ENCODE measurements around the gene INPP1. TPM values are rescaled to one million over a fixed set of nuclear protein-coding genes. Genes with fewer than 3 reads are reported as not detected.
A peak's percentile ranks its signal among the peaks of the same experiment; 100 is the strongest.
"Not testable (repeated sequence)": the region's sequence is repeated elsewhere in the genome, so short reads cannot be mapped to it uniquely, and the experiment has no call there.

The INPP1 gene
- total RNA-seq (10 to 100 TPM in 1 of 2 donors, 1 to 10 TPM in 1; 9.1 to 11.9 TPM), polyA plus RNA-seq (10 to 100 TPM; 12.9 to 13.2 TPM)

GRCh38 chr2:190343536-190344275 is at the start of gene INPP1:
INPP1 (plus strand) TSS chr2:190343589; CDS start chr2:190360103, 16,514 bp downstream.
- DNase-seq (ENCODE audit: low spot score), result peak; percentile 58
- TF ChIP-seq JUND (IDR thresholded peaks at IDR 0.05), result peak in 1 of 2 donors; percentile 27
- TF ChIP-seq ATF3 (IDR thresholded peaks at IDR 0.05), result no peak
- peak; percentile 2 for TF ChIP-seq SP1 (IDR thresholded peaks at IDR 0.05)
- no peaks in the 10 kb centered on the region for H3K36me3 ChIP-seq (ENCODE audit: control insufficient read depth in 4 of 4, insufficient read depth in 3 of 4, low read depth in 1 of 4, low read length in 3 of 4)
- peak within 1 kb of the TSS; percentile 94 to 96 for H3K27ac ChIP-seq (ENCODE audit: low read depth in 1 of 2, low read length in 2 of 2)
- no peaks in the 10 kb centered on the region for H3K9me3 ChIP-seq (ENCODE audit: control insufficient read depth in 4 of 4, low read length in 3 of 4)
- under 1% methylated on average over 99 of the region's 99 CpGs for WGBS
- peaks cover 0 to 9% (median 5%) of the 10 kb centered on the region in 4 donors for H3K4me1 ChIP-seq (ENCODE audit: control insufficient read depth in 4 of 4, insufficient read depth in 4 of 4, low read length in 3 of 4)
- peak within 1 kb of the TSS; percentile 71 to 86 (median 71) for H3K4me3 ChIP-seq (ENCODE audit: low read depth in 1 of 3, low read length in 3 of 3)
- H3K27me3 ChIP-seq (ENCODE audit: control insufficient read depth in 4 of 4, insufficient read depth in 4 of 4, low read length in 3 of 4), result no peaks in the 10 kb centered on the region
- peak within 1 kb of the TSS; percentile 55 to 89 for H3K9ac ChIP-seq (ENCODE audit: low read depth in 1 of 2, low read length in 2 of 2)

GRCh38 chr2:190297880-190298279 is 45.5 kb upstream of the INPP1 start:
- not testable (repeated sequence) for H3K27me3 ChIP-seq (ENCODE audit: control insufficient read depth in 4 of 4, insufficient read depth in 4 of 4, low read length in 3 of 4)

GRCh38 chr2:190301032-190301431 is 42.4 kb upstream of the INPP1 start:
- DNase-seq (ENCODE audit: low spot score), result no peak
- H3K27ac ChIP-seq (ENCODE audit: low read depth in 1 of 2, low read length in 2 of 2), result no peak overlapping the region
- peak; percentile 91 for TF ChIP-seq NR2F2 (IDR thresholded peaks at IDR 0.05)
- TF ChIP-seq YY1 (IDR thresholded peaks at IDR 0.05), result no peak
- peaks cover 0 to 7% (median 4%) of the 10 kb centered on the region in 4 donors for H3K36me3 ChIP-seq (ENCODE audit: control insufficient read depth in 4 of 4, insufficient read depth in 3 of 4, low read depth in 1 of 4, low read length in 3 of 4)
- H3K9ac ChIP-seq (ENCODE audit: low read depth in 1 of 2, low read length in 2 of 2), result no peak overlapping the region
- no peaks in the 10 kb centered on the region for H3K27me3 ChIP-seq (ENCODE audit: control insufficient read depth in 4 of 4, insufficient read depth in 4 of 4, low read length in 3 of 4)
- no peaks in the 10 kb centered on the region for H3K9me3 ChIP-seq (ENCODE audit: control insufficient read depth in 4 of 4, low read length in 3 of 4)
- no peak overlapping the region for H3K4me3 ChIP-seq (ENCODE audit: low read depth in 1 of 3, low read length in 3 of 3)
- H3K4me1 ChIP-seq (ENCODE audit: control insufficient read depth in 4 of 4, insufficient read depth in 4 of 4, low read length in 3 of 4), result peaks cover 0 to 1% (median 0%) of the 10 kb centered on the region in 4 donors

More at GRCh38 chr2:190297880-190298279, 45.5 kb upstream of the INPP1 start:
- not testable (repeated sequence) for H3K9me3 ChIP-seq (ENCODE audit: control insufficient read depth in 4 of 4, low read length in 3 of 4); H3K9ac ChIP-seq (ENCODE audit: low read depth in 1 of 2, low read length in 2 of 2); H3K4me1 ChIP-seq (ENCODE audit: control insufficient read depth in 4 of 4, insufficient read depth in 4 of 4, low read length in 3 of 4); H3K4me3 ChIP-seq (ENCODE audit: low read depth in 1 of 3, low read length in 3 of 3); DNase-seq (ENCODE audit: low spot score); H3K27ac ChIP-seq (ENCODE audit: low read depth in 1 of 2, low read length in 2 of 2)
- peaks cover 2 to 18% (median 14%) of the 10 kb centered on the region in 4 donors for H3K36me3 ChIP-seq (ENCODE audit: control insufficient read depth in 4 of 4, insufficient read depth in 3 of 4, low read depth in 1 of 4, low read length in 3 of 4)
- 98% methylated on average over 2 of the region's 2 CpGs for WGBS

- Histone ChIP-seq H3K9ac (ENCODE audit: low read depth in 1 of 2, low read length in 2 of 2) (no peak overlapping the region), H3K4me1 (ENCODE audit: control insufficient read depth in 4 of 4, insufficient read depth in 4 of 4, low read length in 3 of 4) (peaks cover 0 to 1% (median 0%) of the 10 kb centered on the region in 4 donors), H3K27ac (ENCODE audit: low read depth in 1 of 2, low read length in 2 of 2) (no peak overlapping the region), H3K27me3 (ENCODE audit: control insufficient read depth in 4 of 4, insufficient read depth in 4 of 4, low read length in 3 of 4) (no peaks in the 10 kb centered on the region), H3K4me3 (ENCODE audit: low read depth in 1 of 3, low read length in 3 of 3) (no peak overlapping the region), H3K9me3 (ENCODE audit: control insufficient read depth in 4 of 4, low read length in 3 of 4) (no peaks in the 10 kb centered on the region), H3K36me3 (ENCODE audit: control insufficient read depth in 4 of 4, insufficient read depth in 3 of 4, low read depth in 1 of 4, low read length in 3 of 4) (peaks cover 0 to 10% (median 4%) of the 10 kb centered on the region in 4 donors)
- 94% methylated on average over 1 of the region's 1 CpG for WGBS
- no peak for DNase-seq (ENCODE audit: low spot score)
- no peak for TF ChIP-seq EGR1 (IDR thresholded peaks at IDR 0.05; ENCODE audit: low read depth in 2 of 2)
Observed at GRCh38 chr2:190302052-190302451, 41.3 kb upstream of the INPP1 start.

- Histone ChIP-seq H3K9me3 (ENCODE audit: control insufficient read depth in 4 of 4, low read length in 3 of 4) (no peaks in the 10 kb centered on the region), H3K4me1 (ENCODE audit: control insufficient read depth in 4 of 4, insufficient read depth in 4 of 4, low read length in 3 of 4) (peaks cover 0 to 1% (median 0%) of the 10 kb centered on the region in 4 donors), H3K4me3 (ENCODE audit: low read depth in 1 of 3, low read length in 3 of 3) (no peak overlapping the region), H3K9ac (ENCODE audit: low read depth in 1 of 2, low read length in 2 of 2) (no peak overlapping the region), H3K27me3 (ENCODE audit: control insufficient read depth in 4 of 4, insufficient read depth in 4 of 4, low read length in 3 of 4) (no peaks in the 10 kb centered on the region), H3K36me3 (ENCODE audit: control insufficient read depth in 4 of 4, insufficient read depth in 3 of 4, low read depth in 1 of 4, low read length in 3 of 4) (peaks cover 0 to 10% (median 6%) of the 10 kb centered on the region in 4 donors), H3K27ac (ENCODE audit: low read depth in 1 of 2, low read length in 2 of 2) (no peak overlapping the region)
- no peak for DNase-seq (ENCODE audit: low spot score)
- no peak for TF ChIP-seq FOXA2 (IDR thresholded peaks at IDR 0.05)
- TF ChIP-seq RAD21 (IDR thresholded peaks at IDR 0.05), result no peak
- no peak for TF ChIP-seq GABPA (IDR thresholded peaks at IDR 0.05 in 1 of 2, conservative IDR thresholded peaks at IDR 0.05 in 1 of 2)
- TF ChIP-seq FOXA1 (IDR thresholded peaks at IDR 0.05), result no peak
- no peak for TF ChIP-seq RXRA (IDR thresholded peaks at IDR 0.05)
- no peak for TF ChIP-seq NR2F2 (IDR thresholded peaks at IDR 0.05)
- no peak for TF ChIP-seq CTCF (IDR thresholded peaks at IDR 0.05; ENCODE audit: low read depth, low read length, missing input control)
- TF ChIP-seq REST (IDR thresholded peaks at IDR 0.05), result no peak
Observed at GRCh38 chr2:190303647-190304046, 39.7 kb upstream of the INPP1 start.

Measured in liver (tissue), 9 donors.